VCaP (cell line): ENCODE data around the gene TRMT44.
"Not testable (repeated sequence)": the region's sequence is repeated elsewhere in the genome, so short reads cannot be mapped to it uniquely, and the experiment has no call there.

Experiments used
- H3K27ac ChIP-seq: fragments of 450-650 bp; 2 replicates; pipeline ENCODE4 v1.5.1; 2017
- TF ChIP-seq, protein P1 (sequence below): fragments of 450-650 bp; conservative IDR thresholded peaks from 2 replicates; pipeline ENCODE4 v1.5.1; 2017; ENCODE audit warnings: mild to moderate bottlenecking, moderate library complexity

Gene TRMT44

DNA sequence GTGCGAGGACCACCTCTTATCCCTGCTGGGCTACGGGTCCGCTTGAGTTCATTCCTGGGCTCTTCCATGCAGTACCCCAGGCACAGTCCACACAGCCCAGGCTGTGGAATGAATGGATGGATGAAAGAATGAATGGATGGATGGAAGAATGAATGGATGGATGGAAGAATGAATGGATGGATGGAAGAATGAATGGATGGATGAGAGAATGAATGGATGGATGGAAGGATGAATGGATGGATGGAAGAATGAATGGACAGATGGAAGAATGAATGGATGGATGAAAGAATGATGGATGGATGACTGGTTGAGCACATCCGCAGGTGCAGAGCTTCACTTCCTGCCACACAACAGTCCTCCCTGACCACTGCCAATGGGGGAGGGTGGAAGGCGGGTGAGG lies 28.3 kb upstream of the TRMT44 start:
- TF ChIP-seq, protein P1, sequence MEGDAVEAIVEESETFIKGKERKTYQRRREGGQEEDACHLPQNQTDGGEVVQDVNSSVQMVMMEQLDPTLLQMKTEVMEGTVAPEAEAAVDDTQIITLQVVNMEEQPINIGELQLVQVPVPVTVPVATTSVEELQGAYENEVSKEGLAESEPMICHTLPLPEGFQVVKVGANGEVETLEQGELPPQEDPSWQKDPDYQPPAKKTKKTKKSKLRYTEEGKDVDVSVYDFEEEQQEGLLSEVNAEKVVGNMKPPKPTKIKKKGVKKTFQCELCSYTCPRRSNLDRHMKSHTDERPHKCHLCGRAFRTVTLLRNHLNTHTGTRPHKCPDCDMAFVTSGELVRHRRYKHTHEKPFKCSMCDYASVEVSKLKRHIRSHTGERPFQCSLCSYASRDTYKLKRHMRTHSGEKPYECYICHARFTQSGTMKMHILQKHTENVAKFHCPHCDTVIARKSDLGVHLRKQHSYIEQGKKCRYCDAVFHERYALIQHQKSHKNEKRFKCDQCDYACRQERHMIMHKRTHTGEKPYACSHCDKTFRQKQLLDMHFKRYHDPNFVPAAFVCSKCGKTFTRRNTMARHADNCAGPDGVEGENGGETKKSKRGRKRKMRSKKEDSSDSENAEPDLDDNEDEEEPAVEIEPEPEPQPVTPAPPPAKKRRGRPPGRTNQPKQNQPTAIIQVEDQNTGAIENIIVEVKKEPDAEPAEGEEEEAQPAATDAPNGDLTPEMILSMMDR, result no peak
- H3K27ac ChIP-seq, result no peak overlapping the region

DNA sequence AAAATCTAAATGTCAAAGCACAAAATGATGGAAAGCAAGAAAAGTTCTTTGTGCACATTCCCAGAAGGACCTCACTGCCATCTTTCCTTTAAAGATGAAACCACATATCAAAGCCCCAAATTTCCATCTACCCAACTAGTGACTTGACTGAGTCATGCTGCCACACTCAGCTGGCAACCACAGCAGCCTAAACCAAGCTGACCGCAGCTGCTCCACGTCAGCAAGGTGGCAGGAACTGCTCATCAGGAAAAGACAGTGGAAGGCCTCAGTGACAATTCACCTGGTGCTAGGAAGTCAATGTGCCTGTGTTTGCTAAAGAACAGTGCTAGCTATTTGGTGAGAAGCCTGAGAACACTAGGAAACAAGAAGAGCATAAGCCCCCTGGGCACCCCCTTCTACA lies 26.2 kb upstream of the TRMT44 start:
- H3K27ac ChIP-seq, result no peak overlapping the region
- TF ChIP-seq, protein P1, result no peak

DNA sequence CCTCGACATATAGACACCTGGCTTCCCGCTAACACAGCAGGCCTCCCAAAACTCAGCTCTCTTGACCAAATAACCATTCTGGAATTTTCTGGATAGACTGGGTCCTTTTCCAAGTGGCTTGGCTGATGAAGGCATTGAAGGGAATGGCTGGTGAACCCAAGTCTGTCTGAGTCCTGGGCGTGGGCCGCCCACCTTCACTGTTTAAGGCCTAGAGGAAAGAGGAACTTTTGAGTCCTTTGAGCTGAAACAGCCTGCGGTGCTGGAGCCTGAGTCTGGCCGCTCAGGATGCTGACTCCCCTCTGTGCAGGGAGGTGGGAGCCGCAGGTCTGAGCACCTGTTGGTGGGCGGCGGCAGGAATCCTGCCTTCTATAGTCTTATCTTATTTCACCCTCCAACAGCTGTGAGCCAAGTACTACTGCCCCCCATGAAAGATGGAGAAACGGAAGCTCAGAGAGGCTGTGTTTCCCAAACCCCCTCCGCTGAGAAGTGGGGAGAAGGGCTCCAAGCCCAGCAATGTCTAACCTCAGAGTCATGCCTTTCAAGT lies 23.4 kb upstream of the TRMT44 start:
- TF ChIP-seq, protein P1, result no peak
- no peak overlapping the region for H3K27ac ChIP-seq

DNA sequence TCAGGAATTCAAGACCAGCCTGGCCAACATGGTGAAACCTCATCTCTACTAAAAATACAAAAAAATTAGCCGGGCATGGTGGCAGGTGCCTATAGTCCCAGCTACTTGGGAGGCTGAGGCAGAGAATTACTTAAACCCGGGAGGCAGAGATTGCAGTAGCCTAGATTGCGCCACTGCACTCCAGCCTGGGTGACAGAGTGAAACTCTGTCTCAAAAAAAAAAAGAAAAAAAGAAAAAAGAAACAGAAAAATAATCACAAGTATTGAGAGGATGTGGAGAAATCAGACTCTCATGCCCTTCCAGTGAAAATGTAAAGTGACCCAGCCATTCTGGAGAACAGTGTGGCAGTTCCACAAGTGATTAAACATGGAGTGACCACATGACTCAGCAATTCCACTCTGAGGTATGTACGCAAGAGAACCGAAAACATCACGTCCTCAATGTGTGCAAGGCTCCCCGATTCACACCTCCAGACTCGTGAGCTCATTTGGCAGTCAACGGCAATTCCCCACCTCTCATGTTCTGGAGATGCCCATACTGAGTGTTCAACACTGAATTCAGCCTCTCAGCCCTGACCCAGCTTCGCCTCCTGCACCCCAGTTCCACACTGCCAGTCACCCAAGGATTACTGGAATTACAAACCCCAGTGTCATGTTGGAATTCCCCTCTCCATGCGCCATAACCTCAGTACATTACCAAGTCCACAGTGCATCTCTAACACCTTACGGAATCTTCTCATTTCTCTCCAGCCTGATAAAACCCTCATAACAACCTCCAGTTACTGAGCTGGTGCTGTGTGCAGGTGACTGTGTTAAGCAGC lies 21.1 kb upstream of the TRMT44 start:
- TF ChIP-seq, protein P1, result no peak
- H3K27ac ChIP-seq, result no peak overlapping the region

DNA sequence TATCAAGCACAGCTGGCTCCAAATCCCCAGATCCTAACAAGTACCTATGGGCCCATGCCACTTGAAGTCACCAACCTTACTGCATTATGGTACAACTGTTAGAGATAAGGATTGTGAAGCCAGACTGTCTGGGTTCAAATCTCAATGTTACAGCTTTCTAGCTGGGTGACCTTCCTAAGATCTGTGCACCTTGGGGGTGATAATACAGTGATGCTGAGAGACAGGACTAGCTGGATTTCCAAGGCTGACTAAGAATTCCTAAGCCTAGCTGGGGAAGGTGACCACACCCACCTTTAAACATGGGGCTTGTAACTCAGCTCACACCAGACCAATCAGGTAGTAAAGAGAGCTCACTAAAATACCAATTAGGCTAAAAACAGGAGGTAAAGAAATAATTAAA lies 20.4 kb upstream of the TRMT44 start:
- not testable (repeated sequence) for H3K27ac ChIP-seq

DNA sequence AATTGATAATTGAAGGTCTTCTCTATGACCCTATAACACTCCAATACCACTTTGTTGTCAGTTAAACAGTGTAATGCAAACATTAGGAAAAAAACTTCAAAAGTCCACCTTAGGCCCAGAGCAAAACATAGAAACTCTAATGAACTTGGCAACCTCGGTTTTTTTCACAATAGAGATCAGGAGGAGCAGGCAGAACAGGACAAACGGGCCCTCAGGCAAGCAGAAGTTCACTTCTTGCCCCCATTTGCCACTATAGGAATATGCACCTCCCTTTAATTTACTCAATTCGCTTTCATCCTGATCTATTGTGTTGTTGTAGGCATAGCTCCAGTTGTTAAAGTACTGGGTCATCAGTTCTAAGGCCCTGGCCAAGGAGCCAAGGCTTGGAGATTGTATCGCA lies 18.2 kb upstream of the TRMT44 start:
- TF ChIP-seq, protein P1, result no peak
- peak overlapping the region; percentile 76 for H3K27ac ChIP-seq

DNA sequence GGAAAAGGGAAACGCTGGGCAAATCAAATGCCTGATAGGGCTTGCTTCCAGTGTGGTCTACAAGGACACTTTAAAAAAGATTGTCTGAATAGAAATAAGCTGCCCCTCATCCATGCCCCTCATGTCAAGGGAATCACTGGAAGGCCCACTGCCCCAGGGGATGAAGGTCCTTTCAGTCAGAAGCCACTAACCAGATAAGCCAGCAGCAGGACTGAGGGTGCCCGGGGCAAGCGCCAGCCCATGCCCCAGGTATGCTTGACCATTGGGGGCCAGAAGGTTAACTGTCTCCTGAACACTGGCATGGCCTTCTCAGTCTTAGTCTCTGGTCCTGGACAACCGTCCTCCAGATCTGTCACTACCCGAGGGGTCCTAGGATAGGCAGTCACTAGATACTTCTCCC lies 17.8 kb upstream of the TRMT44 start:
- TF ChIP-seq, protein P1, result no peak
- H3K27ac ChIP-seq, result peak overlapping the region; percentile 76

DNA sequence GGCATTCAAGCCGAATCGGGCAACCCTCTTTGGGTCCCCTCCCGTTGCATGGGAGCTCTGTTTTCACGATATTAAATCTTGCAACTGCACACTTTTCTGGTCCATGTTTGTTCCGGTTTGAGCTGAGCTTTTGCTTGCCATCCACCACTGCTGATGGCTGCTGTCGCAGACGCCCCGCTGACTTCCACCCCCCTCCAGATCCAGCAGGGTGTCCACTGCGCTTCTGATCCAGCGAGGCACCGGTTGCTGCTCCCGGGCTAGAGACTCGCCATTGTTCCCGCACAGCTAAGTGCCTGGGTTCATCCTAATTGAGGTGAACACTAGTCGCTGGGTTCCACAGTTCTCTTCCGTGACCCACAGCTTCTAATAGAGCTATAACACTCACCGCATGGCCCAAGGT lies 13.3 kb upstream of the TRMT44 start:
- peak overlapping the region; percentile 67; the same call in 1 of the 2 replicates for H3K27ac ChIP-seq
- TF ChIP-seq, protein P1, result no peak
